Activated naive CD4-positive, alpha-beta T cell (primary cell): ENCODE data around the gene ARHGAP22.
"Not testable (repeated sequence)": the region's sequence is repeated elsewhere in the genome, so short reads cannot be mapped to it uniquely, and the experiment has no call there.

Source experiments
- DNase-seq, 4 experiments: peaks; one replicate each; lab custom pipeline; 2025; lab: John Stamatoyannopoulos, UW

ARHGAP22 gene

GRCh38 chr10:48450233-48450740 lies 154.6 kb downstream of the ARHGAP22 start:
- no peak for DNase-seq

DNA sequence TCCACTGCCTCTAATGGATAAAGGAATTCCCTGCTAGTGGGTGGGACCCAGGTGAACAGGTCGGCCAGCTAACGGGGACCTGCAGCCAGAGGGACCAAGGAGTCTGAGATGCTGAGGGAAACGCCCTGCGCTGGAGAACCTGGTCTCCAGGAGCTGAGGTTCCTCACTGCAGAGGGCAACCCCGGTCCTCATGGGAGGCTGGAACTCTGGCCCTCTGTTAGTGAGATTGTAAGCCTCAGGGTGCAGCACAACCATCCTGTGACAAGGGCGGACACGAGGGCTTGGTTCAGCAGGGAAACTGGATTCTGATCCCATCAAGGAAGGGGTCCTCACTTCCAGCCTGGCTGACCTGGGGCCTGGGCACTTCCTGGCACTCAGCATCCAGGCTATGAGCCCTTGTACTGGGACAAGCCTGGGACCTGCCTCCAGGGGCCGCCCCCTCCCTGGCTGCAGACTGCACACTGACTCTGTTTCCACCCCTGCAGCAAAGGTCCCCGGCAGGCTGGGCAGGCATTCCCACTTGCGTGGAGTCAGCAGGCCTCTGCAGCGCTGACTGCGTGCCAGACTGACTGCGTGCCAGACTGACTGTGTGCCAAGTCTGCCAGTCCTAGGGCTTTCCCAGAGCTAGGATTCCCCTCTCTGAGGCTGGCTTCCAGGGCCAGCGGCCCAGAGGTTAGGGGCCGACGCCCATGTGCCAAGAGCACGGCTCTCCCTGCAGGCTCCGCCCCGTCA lies 155.2 kb downstream of the ARHGAP22 start:
- DNase-seq = no peak

DNA sequence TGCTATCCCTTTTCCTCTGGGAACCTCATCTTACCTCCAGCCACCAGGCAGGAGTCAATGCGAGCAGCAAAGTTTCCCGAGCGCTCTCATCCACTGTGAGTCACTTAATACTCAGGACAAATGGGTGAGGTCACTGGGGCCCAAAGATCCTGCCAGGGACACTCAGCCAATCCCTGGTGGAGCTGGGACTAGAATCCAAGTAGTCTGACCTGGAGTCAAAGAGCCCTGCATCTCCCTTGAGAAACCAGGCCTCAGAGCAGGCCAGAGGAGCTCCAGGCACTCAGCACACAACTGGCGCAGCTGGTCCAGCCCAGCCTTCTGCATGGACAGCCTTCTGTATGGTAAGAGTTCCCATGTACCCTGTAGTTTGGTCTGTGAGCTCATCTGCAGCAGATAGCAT lies 156.1 kb downstream of the ARHGAP22 start:
- no peak for DNase-seq

DNA sequence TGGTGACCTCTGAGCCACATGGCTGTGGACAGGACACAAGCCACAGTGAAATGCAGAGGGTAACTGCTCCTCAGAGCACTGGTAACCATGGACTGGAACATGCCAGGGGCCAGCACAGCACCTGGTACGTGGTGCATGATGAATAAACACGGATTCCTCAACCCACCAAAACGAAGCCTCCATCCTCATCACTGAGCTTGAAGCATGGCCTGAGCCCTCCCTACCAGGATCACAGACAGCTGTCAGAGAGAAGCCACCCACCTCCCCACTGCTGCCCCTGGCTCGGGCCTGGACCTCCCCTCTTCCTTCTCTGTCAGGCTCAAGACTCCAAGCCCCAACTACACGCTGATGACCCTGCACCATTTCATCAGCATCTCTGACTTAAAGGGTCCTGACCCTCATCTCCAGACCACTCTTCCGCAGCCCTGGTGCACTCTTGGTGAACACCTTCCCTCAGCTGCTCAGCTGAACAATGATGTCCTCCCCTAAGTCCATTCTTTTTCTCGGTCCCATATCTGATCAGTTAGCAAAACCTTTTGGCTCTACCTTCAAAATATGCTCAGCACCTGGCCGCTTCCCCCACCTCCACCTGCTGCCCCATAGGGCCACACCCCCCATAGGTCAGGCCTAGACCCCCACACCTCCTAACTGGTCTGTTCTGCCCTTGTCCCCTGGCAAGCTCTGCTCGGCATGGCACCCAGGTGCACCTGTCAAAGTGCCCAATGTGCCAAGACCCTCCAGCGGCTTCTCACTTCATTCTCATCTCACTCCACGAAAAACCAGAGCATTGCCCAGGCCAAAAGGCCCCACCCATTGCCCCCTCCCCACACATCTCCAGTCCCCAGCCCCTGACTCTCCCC lies 157.3 kb downstream of the ARHGAP22 start:
- DNase-seq = no peak

GRCh38 chr10:48446785-48447184 lies 158.1 kb downstream of the ARHGAP22 start:
- no peak for DNase-seq

- no peak for DNase-seq
Observed at GRCh38 chr10:48445932-48446331, 158.9 kb downstream of the ARHGAP22 start.

DNA sequence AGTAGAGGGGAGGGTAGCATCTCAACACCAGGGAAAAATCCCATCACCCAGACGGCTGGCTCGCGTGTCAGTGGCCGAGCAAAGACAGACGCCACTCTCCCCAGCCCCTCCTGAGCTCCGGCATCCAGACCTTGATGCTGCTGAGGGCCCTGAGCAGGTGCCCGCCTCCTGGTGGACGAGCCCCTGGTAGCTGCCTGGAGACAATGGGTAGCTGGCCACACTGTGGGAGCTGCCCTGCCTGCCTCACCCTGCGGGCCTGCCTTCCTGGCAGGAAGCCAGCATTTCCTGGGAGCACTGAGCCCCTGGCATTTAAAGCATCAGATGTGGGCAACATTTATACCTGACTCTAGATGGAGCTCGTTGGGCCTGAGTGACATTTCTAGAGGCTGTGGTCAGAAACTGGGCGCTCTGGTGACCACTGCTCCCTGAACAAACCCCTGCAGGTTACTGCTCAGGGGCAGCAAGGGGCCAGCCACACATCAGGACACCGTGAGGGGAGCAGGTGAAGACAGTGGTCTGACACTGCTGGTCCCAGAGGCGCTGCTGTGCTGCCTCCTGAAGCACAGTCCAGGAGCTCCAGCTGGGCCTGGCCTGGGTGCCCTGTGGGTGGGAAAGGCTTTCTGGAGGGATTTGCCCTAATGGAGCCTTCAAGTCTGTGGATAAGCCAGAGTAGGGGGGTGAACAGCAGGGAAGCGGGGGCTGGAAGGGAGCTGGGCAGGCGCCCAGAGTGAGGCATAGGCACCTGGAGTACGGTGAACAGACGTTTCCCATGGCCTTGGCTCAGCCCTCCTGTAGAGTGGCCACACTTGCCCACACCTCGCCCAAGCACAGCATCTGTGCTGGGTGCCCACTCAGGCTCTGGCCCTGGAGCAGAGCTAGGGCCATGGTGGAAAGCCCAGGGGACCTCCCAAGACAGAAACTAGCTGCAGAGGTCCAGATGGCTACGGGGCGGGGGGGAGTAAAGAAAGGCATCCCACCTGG lies 159.7 kb downstream of the ARHGAP22 start:
- DNase-seq = no peak

- no peak for DNase-seq
Observed at GRCh38 chr10:48444266-48444665, 160.6 kb downstream of the ARHGAP22 start.

DNA sequence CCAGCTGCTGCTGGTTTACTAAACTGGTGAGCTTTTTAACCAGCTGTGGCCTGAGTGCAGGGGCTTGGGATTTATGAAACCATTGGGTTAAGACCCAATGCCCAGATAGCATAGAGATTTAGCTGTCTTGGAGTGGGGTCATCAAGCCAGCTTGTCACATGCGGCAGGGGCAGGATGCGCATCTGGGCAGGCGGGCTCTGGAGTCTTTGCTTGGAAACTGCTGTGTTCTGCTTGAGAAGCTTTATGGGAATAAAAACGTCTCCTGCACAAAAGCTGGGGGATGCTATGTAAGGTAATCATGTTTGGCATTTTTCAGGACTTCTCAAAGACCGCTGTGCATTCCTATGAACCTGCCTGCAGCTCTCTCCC lies 162.1 kb downstream of the ARHGAP22 start:
- no peak for DNase-seq

DNA sequence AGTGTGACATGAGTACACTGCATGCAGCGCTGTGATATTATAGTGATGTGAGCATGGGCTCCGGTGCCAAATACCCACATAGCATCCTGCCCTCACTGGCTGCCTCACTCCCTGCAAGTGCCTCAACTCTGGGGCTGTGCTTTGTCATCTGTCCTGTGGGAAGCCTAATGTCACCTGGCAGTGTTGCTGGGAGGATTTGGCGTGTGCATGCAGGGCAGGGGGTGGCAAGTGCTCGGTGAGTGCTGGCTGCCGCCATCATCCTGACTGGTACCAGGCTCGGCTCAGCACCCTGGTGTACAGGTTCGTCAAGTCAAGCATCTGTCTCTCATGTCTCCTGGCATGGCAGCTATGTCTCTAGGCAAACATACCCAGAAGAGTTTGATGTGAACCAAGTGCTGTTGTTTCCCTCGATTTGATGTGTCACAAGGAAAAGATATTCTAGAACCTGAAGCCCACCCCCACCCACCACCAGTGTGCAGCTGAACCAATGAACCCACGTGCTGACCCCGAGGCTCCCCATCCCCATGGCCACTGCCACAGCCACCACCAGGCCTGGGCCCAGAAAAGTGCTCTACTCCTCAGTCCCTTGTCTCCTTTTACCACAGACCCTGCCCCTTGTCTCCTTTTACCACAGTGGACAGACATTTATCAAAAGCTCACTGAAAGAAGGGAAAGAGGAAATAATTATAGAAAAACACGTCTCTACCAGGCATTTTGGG lies 162.6 kb downstream of the ARHGAP22 start:
- no peak for DNase-seq

GRCh38 chr10:48440771-48441170 lies 164.1 kb downstream of the ARHGAP22 start:
- no peak for DNase-seq

DNA sequence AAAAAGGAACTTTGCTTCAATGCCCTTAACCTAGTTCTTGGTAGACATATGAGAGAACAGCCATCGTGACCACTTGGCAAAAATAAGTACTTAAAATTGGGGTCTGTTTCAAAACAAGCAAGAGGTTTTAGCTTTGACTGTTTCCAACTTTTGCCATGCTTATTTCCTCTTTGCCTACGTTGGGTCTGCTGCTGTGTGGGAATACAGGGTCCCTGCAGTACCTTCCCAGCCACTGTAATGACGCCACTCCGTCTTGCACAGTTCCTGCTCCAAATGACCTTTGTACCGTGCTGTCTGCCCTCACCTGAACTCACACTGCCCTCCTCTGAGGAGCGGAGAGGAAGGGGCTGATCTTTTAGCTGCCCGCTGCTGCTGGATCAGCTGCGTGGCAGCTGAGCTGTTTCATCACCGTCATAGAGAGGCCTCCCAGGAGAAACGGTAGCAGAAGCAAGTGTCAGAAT lies 165.3 kb downstream of the ARHGAP22 start:
- no peak for DNase-seq

GRCh38 chr10:48439031-48439430 lies 165.8 kb downstream of the ARHGAP22 start:
- no peak for DNase-seq

GRCh38 chr10:48437546-48437945 lies 167.3 kb downstream of the ARHGAP22 start:
- DNase-seq = no peak

- DNase-seq = no peak
Observed at GRCh38 chr10:48431871-48432270, 173.0 kb downstream of the ARHGAP22 start.

- no peak for DNase-seq
Observed at GRCh38 chr10:48430402-48430993, 174.4 kb downstream of the ARHGAP22 start.

- no peak for DNase-seq
Observed at GRCh38 chr10:48429309-48429708, 175.6 kb downstream of the ARHGAP22 start.

DNA sequence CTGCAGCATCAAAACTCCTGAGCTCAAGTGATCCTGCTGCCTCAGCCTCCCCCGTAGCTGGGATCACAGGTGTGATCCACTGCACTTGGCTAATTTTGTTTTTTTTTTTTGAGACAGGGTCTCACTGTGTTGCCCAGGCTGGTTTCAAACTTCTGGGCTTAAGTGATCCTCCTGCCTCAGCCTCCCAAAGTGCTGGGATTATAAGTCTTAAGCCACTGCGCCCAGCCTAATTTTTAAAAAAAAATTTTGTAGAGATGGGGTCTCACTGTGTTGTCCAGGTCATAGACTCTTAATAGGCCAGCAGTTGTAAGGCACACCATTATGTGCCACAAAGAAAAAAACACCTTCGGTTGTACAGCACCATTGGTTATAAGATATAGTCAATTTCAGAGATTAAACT lies 176.0 kb downstream of the ARHGAP22 start:
- no peak for DNase-seq

GRCh38 chr10:48423884-48424283 lies 181.0 kb downstream of the ARHGAP22 start:
- no peak for DNase-seq

DNA sequence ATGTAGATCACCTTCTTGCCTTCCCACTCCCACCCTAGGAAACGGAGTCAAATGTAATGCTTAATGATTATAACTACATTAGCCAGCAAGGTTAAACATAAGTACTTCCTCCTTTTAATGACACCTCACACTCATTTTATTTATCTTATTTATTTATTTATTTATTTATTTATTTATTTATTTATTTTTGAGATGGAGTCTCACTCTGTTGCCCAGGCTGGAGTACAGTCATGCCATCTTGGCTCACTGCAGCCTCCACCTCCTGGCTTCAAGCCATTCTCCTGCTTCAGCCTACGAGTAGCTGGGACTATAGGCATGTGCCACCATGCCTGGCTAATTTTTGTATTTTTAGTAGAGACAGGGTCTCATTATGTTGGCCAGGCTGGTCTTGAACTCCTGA lies 183.0 kb downstream of the ARHGAP22 start:
- not testable (repeated sequence) for DNase-seq

- no peak for DNase-seq
Observed at GRCh38 chr10:48419714-48420113, 185.2 kb downstream of the ARHGAP22 start.
